NCI-H1048 (cell line): ENCODE data around the gene LRRC72.
"Not testable (repeated sequence)": the region's sequence is repeated elsewhere in the genome, so short reads cannot be mapped to it uniquely, and the experiment has no call there.

Experiments
- DNase-seq: peaks from one replicate; lab custom pipeline; 2025; lab: John Stamatoyannopoulos, UW

Gene LRRC72

DNA sequence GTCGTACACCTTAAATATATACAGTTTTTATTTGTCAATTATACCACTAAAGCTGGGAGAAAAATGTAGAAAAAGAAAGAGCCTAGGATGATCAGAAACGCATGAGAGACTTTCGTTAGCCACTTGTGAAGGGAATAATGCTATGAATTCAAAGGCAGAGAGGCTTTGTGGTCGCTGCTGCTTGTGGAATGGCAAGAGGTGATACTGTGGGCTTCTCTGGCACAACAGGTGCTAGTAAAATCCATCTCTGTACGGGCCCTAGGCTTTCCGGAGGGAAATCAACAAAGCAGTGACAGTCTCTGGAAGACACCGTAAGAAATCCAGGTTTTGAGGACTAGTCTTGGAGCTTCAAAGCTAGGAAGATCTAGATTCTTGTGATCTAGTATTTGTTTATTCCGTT lies 52.6 kb downstream of the LRRC72 start:
- DNase-seq: no peak

DNA sequence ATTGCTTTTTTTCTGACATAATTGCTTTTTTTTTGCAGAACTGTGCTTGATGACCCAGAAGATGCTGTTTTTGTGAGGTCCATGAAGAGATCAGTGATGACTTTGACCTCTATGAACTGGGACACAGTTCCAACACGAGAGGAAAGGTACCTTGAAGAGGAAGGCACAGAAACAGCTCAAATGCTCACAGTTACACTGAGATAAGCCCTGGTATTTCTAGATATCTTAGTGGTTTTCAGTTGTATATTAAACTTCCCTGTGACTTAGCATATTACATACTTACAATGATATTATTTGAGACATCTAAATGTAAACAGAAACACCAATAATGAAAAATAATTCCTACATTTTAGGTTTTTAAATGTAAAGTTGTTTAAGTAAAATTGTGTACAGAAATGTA lies 54.7 kb downstream of the LRRC72 start:
- DNase-seq: no peak

DNA sequence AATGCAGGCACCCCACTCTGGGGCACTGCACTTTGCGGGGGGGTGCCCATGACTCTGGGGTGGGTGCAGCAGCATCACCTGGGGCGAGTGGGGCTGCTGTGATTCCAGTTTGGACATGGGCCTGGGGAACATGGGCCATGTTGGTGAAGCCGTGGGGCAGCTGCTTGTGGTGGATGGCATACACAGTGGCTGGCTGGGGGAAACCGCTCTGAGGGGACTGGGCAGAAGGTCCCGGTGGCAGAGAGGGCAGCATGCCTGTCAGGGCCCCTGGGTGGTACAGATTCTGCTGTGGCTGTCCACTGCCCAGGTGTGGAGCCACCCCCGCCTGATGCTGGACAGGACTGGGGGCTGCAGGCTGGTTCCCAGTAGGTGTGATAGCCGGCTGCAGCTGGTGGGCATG lies 57.2 kb downstream of the LRRC72 start:
- no peak for DNase-seq

DNA sequence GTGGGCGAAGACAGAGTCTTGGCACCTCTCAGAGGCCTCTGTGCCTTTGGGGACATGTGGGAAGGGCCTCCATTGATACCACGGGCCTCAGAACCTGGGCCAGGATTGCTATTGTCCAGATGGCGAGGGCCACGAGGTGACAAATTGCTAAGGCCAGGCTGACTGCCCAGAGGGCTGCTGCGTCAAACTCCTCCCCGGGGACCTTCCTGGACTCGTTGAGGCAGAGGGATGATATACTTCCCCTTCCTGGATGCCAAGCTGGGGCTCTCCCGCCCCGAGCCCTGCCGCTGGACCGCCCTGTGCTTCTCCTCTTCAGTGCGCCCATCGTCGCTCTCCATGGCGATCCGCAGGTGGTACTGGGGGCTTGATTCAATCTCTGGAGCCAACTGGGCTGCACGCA lies 58.9 kb downstream of the LRRC72 start:
- DNase-seq: no peak

DNA sequence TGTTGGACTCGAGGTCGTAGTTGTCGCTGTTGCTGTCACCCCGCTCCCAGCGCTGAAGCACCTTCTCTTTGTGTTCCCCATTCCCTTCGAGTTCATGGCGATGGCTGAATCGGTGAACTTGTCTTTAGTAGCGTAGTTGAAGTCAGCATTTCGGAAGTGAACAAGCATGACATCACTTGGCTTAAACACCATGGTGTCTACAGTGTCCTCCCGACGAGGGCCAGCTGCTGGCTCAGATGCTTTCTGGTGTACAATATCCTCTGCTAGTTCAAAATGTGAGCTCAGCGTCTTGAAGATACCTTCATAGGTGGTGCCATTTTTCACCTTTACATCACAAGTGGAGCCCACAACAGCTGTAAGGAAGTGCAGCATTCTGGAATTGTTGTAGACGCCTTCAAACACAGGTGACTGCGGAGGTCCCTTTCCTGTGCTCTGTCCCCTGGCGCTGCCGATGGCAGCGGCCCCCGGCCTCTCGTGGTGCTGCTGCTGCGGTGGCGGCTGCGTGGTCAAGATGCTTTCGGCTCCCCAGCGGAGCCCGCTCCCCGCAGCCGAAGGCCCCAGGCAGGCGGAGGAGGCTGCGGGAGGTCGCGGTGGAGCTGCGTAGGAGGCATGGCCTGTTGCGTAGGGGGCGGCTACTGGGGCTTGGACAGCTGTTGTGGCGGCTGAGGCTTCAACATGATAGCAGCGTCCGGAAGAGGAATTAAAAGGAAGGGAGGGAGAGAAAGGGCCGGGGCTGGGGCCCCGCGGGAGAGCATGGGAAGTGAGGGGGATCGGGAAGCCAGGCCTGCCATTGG lies 59.7 kb downstream of the LRRC72 start:
- DNase-seq: no peak

DNA sequence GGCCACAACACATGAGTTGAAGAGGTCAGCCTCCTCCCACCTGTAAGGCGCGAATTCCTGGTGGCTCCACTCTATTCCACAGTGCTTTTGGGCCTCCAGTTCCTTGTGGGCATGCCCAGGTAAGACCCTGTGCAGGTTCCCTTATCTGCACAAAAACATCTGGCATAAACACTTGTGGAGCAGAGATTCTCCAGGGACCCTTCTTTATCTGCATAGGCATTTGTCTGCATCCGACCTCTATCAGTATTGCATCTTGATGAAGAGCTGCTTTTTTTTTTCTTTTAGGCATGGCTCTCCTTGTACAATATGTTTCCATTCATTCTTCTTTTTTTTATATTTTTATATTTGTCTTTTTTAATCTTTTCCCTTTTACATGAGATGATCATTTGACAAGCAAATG lies 60.5 kb downstream of the LRRC72 start:
- DNase-seq: no peak

DNA sequence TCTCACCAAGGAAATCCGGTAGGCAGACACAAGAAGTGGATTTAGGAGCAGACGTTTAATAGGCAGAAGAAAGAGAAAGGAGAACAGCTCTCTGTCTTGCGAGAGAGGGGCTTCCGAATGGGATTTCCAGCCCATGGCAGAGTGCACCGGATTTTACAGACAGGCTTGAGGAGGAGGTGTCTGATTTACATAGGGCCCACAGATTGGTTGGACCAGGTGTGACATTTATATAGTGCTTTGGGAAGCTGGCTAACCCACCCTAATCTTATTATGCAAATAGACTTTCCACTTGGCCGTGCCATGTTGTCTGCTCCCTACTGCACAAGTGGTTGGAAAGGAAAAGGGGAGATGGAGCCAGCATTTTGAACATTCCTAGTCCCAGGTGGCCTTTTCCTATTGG lies 61.2 kb downstream of the LRRC72 start:
- peak; percentile 76 for DNase-seq

DNA sequence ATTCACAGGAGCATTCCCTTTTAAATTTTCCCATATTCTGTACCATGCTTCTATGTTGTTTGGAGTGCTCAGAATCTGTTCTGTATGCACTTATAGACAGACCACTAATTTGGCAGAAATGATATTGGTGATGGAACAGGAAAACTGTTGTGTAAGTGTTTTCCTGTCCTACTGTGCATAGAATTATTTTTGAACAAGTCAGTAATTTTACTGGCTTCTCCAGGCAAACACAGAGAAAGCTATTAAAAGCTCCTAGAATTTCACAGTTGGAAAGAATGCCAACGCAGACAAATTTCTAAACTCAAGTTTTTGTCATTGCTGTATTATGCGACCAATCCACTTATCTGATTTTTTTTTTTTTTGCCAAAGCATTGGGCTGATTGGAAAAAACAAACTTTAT lies 63.3 kb downstream of the LRRC72 start:
- DNase-seq: no peak

DNA sequence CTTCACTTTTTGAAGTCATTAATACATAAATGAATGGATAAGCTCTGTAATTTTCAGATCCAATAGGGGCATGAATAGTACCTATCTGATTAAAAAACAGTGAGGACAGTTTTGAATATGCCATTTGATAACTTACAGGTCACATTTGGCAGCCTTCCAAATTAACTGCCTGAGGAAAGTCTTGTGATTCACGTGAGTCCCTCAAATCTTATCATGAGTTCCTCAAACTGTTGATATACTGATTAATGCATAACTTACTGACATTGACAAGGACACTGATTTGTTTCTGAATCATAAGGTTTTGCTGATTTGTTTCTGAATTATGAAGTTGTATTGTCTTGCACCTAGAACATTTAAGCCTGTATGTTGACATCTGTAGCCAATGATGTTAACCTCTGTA lies 63.8 kb downstream of the LRRC72 start:
- no peak for DNase-seq

DNA sequence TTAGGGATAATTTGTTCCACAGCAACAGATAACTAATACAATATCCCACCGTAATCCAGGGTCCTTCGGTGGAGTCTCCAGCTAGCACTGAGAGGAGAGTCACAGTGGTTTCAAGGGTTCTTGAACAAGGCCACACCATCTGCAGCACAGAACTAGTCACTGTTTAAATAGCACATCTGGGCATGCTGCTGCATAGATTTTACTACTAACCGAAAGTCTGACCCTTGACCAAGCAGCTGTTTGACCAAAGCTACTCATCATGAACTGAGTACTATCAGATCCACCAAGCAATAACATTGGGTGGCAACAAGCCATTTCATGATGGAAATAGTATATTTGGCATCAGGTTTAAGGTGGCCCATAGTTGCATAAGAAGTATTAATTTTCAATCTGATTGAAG lies 65.8 kb downstream of the LRRC72 start:
- no peak for DNase-seq

DNA sequence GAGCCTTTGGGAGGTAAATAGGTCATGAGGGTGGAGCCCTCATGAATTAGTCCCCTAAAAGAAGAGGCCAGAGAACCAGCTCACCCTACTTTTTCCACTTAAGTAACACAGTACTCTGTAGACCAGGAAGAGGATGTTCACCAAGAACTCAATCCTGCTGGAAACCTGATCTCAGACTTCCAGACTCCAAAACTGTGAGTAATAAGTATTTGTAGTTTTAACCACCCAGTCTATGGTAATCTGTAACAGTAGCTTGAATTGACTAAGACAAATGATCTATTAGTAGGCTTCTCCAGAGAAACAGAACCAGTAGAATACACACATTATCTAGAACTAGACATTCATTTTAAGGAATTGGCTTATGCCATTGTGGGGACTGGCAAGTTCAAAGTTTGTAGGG lies 67.4 kb downstream of the LRRC72 start:
- no peak for DNase-seq

DNA sequence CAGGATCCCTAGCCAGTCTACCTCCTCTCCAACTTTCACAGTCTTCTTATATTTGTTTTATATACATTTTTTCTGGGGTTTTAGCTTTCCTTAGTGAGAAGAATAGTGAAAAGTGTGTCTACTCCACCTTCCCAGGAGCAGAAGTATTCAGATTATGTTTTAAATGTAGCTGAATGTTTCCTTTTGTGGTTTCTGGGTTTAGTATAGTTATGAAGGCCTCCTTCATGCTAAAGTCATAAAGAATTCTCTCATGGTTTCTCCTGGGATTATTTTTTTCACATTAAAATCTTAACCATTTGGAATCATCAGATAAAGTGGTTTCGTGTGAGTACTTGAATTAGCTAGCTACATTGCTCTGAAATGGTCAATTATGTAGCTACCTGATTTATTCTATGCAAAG lies 68.1 kb downstream of the LRRC72 start:
- DNase-seq: peak; percentile 27

DNA sequence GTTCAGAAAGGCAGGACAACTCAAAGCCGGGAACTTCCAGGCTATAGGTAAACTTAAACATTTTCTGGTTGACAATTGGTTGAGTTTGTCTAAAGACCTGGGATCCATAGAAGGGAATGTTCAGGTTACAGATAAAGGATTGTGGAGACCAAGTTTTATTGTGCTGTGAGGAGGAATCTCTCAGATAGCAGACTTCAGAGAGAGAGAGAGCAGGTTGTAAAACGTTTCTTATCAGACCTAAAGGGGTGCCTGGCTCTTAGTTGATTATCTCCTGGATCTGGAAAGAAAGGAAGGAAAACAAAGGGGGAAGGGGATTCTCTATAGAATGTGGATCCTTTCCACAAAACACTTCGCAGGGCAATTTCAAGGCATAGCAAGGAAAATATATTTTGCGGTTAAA lies 69.0 kb downstream of the LRRC72 start:
- not testable (repeated sequence) for DNase-seq

DNA sequence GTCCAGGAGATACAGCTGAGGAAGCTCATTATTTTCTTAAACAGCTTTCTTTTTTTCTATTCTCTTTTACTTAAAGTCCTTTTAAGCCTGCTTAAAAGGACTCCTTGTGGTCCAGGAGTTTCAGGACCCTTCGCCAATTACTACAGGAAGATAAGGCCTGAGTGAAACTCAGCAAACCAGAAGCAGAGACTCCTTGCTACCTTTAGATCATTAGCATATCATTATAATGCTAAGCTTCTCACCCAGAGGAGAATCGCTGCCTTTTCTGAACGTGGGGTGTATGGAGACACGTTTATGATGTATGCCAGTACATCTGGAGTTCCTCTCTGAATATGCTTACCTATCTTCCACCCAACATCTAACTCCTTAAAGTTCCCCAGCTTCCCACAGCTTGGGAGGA lies 71.4 kb downstream of the LRRC72 start:
- DNase-seq: no peak

DNA sequence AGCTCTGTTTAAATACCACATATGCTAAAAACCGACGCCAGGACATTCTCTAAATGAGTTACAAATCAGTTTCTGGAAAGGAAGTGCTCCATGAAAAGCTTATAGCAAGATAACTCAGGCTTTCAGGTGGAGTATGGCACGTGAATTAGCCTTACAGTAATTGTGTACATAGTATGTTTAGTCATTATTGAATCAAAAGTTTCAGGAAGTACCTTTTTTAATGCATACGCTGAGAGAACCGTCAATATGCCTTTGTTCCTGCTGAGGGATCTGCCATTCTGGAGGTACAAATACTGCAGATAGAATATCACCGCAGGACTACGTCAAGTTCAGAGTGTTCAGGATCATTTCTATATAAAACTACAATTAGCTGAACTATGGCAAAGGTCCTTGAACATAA lies 73.2 kb downstream of the LRRC72 start:
- DNase-seq: no peak

DNA sequence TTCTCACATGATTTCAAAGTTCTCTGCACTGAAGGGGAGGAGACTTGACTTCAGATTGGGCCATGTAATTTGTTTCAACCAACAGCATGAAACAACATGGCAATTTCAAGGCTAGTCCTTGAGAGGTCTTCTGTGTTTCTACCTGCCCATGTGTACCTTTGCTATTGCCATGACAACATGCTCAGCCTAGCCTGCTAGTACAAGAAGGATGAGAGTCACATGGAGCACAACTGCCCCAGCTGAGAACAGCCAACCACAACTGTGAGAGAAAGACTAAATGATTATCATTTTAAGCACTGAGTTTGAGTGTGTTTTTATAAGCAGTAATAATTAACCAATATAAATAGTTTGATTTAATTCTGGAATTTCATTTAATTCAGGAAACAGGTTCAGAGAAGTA lies 77.0 kb downstream of the LRRC72 start:
- no peak for DNase-seq

DNA sequence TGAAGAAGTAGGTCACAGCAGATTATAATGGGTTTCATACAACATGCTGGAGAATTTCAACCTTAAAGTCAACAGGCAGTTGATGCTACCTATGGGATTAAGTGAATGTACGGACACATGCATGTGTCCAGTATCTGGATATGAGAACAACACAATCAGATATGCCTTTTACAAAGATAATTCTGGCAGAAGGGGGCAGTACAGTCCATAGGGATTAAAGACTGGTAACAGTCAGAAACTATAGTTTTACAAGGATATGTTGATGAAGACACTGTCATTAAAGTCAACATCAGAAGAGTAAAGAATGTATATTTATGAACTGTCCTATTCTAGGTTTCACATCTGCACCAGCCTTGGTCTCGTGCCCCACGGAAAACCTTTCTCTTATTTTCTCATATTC lies 77.4 kb downstream of the LRRC72 start:
- no peak for DNase-seq

DNA sequence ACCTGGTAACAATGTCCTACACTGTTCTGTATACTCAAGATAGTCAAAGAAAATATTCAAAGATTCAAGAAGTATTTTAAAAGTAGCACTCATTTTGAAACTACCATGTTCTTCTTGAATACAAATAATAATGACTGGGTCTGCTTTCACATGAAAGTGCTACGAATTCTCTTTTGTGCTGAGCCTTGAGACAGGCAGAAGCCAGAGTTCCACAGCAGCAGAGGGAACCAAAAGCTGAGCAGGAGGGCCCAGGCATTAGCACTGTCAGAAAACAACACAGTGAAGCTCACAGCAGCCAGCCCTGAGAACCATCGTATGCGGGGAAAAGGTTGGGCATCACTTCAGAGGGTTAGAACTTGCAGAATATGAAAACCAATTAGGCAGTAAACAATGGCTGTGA lies 80.1 kb downstream of the LRRC72 start:
- DNase-seq: no peak

DNA sequence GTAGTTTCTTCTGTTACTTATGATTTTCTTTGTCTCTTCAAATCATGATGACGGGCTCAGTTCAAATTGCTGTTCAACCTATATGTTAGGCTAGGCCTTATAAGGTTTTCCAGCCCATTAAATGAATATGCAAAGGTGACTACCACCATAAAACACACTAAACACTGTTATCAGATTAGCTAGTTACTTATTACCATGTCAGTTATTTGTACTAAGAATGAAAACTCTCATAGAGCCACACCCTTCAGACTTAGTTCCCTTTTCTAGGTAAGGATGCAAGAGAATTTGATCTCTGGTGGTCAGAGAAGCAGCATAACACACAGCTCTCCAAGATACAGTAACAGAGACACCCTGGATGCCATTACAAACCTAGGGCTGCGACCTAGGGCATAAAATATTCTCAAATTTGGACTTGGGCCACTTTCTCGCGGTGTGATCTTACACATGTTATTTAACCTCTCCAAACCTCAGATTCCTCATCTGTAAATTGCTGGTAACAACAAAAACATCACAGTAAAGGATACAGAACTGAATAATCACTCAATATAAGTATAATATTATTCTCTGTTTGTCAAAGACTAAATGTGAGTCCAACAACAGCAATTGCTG lies 83.3 kb downstream of the LRRC72 start:
- no peak for DNase-seq

DNA sequence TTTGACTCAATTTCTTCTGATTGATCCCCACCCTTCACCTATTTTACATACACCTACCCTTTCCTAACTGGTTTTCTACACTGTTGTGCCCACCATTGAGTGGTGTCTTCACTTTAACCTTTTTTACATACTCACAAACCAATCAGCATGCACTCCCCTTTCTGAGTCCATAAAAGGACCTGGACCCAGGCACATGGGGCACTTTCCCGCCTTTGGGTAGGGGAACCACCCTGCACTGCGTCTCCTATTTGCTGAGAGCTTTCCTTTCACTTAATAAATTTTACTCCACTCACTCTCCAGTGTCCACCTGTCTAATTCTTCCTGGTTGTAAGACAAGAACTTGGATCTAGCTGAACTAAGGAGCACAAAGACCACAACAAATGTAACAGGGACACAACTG lies 85.1 kb downstream of the LRRC72 start:
- no peak for DNase-seq

DNA sequence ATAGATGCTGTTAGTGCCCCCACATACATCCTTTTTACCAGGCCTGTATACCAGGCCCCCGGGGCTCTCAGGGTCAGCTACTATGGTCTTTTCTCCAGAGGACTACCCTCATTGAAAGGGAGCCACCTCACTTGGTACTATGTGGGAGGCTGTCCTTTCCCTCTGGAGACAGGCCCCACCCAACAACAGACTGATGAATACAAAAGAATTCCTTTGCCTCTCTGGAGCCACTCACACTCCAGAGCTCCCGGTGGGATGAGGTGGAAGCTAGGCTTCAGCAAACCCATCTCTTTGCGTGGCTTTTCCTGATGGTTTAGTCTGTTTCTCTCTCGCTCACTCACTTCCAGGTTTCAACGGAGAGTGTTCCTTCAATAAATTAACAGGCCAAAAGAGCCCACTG lies 88.6 kb downstream of the LRRC72 start:
- no peak for DNase-seq

DNA sequence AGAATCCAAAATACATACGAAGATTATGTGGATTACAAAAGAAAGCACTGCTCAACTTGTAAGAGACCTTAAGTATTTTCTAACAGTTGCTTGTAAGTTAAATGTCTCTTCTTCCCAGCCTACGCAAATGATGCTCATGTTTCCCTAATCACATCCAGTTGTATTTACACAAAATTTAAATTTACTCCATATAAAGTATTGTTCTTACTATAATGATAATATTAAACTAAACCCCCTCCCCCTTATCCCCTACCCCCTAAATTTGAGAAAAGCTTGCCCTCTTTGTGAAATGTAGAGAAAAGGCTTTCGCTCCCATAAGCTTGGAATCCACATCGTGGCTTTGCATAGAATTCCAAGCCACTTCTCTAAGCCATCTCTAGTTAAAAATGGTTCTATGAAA lies 89.5 kb downstream of the LRRC72 start:
- DNase-seq: no peak

DNA sequence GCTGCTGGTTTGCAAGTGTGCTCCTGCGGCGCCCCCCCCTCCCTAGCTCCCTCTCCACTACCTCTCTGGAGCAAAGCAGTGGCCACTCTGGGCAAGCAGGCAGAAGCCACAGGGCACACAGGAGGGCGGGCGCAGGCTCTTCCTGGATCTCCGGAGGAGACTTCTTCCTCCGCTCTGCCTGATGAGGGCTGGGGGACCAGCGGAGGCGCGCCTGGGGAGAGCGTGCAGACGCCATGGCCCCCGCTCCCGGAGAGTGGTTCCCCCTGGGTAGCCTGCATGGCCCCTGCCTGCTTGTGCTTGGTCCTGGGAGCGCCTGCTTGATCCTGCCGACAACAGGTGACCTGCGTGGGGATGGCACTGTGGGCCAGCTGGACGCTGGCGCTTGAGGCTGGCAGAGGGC lies 89.9 kb downstream of the LRRC72 start:
- no peak for DNase-seq

DNA sequence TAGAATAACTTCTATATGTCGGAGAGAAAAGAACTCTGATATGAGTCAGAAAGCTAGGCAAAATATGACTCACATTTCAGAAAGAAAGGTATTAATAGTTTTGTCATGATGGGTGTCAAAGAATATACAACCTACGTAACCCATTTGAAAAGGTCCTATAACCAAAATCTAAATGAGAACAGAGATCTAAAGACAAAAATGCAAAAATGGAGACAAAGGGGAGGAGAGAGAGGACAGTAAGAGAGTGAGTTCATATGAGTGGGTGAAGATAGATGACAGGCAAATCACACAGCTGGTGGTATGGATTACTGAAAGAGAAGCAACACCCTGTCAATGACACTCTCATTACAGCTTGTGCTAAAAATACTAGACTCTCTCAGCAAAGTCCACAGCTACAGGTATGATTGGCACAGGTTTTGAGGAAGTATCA lies 93.4 kb downstream of the LRRC72 start:
- no peak for DNase-seq
